Measurements from ENCODE around the gene GPC5.

DNA sequence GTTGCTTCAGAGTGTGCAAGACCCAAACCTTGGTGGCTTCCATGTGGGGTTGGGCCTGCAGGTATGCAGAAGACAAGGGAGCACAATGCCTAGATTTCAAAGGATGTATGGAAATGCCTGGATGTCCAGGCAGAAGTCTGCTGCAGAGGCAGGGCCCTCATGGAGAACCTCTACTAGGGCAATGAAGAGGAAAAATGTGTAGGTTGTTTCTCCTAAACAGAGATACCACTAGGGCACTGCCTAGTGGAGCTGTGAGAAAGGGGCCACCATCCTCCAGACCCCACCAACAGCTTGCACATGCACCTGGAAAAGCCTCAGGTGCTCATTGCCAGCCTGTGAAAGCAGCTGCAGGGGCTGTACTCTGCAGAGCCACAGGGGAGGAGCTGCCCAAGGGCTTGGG lies 1295.6 kb downstream of the GPC5 start:
- TF ChIP-seq, protein P1, sequence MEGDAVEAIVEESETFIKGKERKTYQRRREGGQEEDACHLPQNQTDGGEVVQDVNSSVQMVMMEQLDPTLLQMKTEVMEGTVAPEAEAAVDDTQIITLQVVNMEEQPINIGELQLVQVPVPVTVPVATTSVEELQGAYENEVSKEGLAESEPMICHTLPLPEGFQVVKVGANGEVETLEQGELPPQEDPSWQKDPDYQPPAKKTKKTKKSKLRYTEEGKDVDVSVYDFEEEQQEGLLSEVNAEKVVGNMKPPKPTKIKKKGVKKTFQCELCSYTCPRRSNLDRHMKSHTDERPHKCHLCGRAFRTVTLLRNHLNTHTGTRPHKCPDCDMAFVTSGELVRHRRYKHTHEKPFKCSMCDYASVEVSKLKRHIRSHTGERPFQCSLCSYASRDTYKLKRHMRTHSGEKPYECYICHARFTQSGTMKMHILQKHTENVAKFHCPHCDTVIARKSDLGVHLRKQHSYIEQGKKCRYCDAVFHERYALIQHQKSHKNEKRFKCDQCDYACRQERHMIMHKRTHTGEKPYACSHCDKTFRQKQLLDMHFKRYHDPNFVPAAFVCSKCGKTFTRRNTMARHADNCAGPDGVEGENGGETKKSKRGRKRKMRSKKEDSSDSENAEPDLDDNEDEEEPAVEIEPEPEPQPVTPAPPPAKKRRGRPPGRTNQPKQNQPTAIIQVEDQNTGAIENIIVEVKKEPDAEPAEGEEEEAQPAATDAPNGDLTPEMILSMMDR (IDR thresholded peaks at IDR 0.05; ENCODE audit: extremely low read depth in 1 of 2, insufficient read depth in 1 of 2, low read depth in 1 of 2, low read length in 2 of 2): no peak
- TF ChIP-seq EZH2 (IDR thresholded peaks at IDR 0.05; ENCODE audit: borderline replicate concordance, low read depth, low read length, severe bottlenecking): no peak
- TF ChIP-seq POLR2AphosphoS5 (IDR thresholded peaks at IDR 0.05; ENCODE audit: insufficient read depth, low read depth, low read length): no peak
- TF ChIP-seq POLR2A (IDR thresholded peaks at IDR 0.05; ENCODE audit: low read depth, low read length): no peak
- no peak for TF ChIP-seq FOS (IDR thresholded peaks at IDR 0.05; ENCODE audit: borderline replicate concordance, insufficient read depth, low read length)
- TF ChIP-seq, protein P2, sequence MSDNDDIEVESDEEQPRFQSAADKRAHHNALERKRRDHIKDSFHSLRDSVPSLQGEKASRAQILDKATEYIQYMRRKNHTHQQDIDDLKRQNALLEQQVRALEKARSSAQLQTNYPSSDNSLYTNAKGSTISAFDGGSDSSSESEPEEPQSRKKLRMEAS (IDR thresholded peaks at IDR 0.05; ENCODE audit: insufficient read depth, insufficient read length): no peak
- TF ChIP-seq GATA2 (IDR thresholded peaks at IDR 0.05; ENCODE audit: insufficient read depth, insufficient read length, low read depth, low read length): no peak
- TF ChIP-seq MYC (IDR thresholded peaks at IDR 0.05; ENCODE audit: low read depth, low read length): no peak
- TF ChIP-seq JUN (IDR thresholded peaks at IDR 0.05; ENCODE audit: borderline replicate concordance, insufficient read depth, insufficient read length, low read depth): no peak

All from endothelial cell of umbilical vein (primary cell).